GM21367 (cell line): ENCODE data around the gene KATNB1.
"Not testable (repeated sequence)": the region's sequence is repeated elsewhere in the genome, so short reads cannot be mapped to it uniquely, and the experiment has no call there.

Source experiments
- ATAC-seq: cut with Tn5 transposase; IDR thresholded peaks from one replicate; pipeline ENCODE4 v1.9.1; 2021; ENCODE audit not compliant: unreplicated experiment

The KATNB1 gene

GRCh38 chr16:57788951-57789350, 53.4 kb downstream of the KATNB1 start:
- ATAC-seq = no peak

- no peak for ATAC-seq
These were observed 55.8 kb downstream of the KATNB1 start for GRCh38 chr16:57791195-57791892.

GRCh38 chr16:57791893-57792461, 56.4 kb downstream of the KATNB1 start:
- ATAC-seq = no peak

GRCh38 chr16:57794849-57795430, 59.4 kb downstream of the KATNB1 start:
- no peak for ATAC-seq

GRCh38 chr16:57795431-57795878, 59.9 kb downstream of the KATNB1 start:
- ATAC-seq = no peak

GRCh38 chr16:57796014-57796413, 60.4 kb downstream of the KATNB1 start:
- not testable (repeated sequence) for ATAC-seq

- no peak for ATAC-seq
These were observed 61.6 kb downstream of the KATNB1 start for GRCh38 chr16:57797216-57797525.

- ATAC-seq = no peak
These were observed 62.1 kb downstream of the KATNB1 start for GRCh38 chr16:57797526-57798266.

- no peak for ATAC-seq
These were observed 62.8 kb downstream of the KATNB1 start for GRCh38 chr16:57798267-57798810.

GRCh38 chr16:57798953-57799599, 63.5 kb downstream of the KATNB1 start:
- no peak for ATAC-seq

- ATAC-seq = no peak
These were observed 64.1 kb downstream of the KATNB1 start for GRCh38 chr16:57799600-57800199.

GRCh38 chr16:57800200-57801097, 64.9 kb downstream of the KATNB1 start:
- ATAC-seq = no peak

- ATAC-seq = no peak
These were observed 65.7 kb downstream of the KATNB1 start for GRCh38 chr16:57801098-57801808.

- ATAC-seq = no peak
These were observed 66.3 kb downstream of the KATNB1 start for GRCh38 chr16:57801809-57802340.

- ATAC-seq = no peak
These were observed 67.0 kb downstream of the KATNB1 start, which contains the start of gene KIFC3 for GRCh38 chr16:57802341-57803133. KIFC3 (minus strand) TSS chr16:57802491; CDS start chr16:57798243, 4,248 bp downstream.

- no peak for ATAC-seq
These were observed 67.8 kb downstream of the KATNB1 start for GRCh38 chr16:57803134-57803990.
